Endothelial cell of umbilical vein (primary cell): ENCODE measurements around the gene CMIP.

ENCODE experiments used
- EZH2 ChIP-seq: IDR thresholded peaks from 2 replicates; pipeline ENCODE4 v1.6.1; 2012; ENCODE audit warnings: borderline replicate concordance, low read depth, mild to moderate bottlenecking, moderate library complexity, low read length, inconsistent platforms; ENCODE audit not compliant: severe bottlenecking
- FOS ChIP-seq: IDR thresholded peaks from 2 replicates; pipeline ENCODE4 v1.6.1; 2011; ENCODE audit warnings: mild to moderate bottlenecking, low read length, moderate library complexity, borderline replicate concordance; ENCODE audit not compliant: insufficient read depth
- MYC ChIP-seq: IDR thresholded peaks from one replicate; pipeline ENCODE4 v1.6.1; 2011; ENCODE audit warnings: mild to moderate bottlenecking, low read depth, low read length
- POLR2A ChIP-seq: IDR thresholded peaks from 2 replicates; pipeline ENCODE4 v1.6.1; 2012; ENCODE audit warnings: low read depth, mild to moderate bottlenecking, control low read depth, low read length
- POLR2AphosphoS5 ChIP-seq: IDR thresholded peaks from 2 replicates; pipeline ENCODE4 v1.6.1; 2012; ENCODE audit warnings: low read depth, mild to moderate bottlenecking, control low read depth, low read length, moderate library complexity; ENCODE audit not compliant: insufficient read depth
- TF ChIP-seq, protein P1 (sequence below): IDR thresholded peaks from 2 replicates; pipeline ENCODE4 v1.6.1; 2011; ENCODE audit not compliant: insufficient read depth, insufficient read length
- TF ChIP-seq, protein P2 (sequence below), 2 donors: IDR thresholded peaks; 1 replicate in 1 of 2; 2 replicates in 1 of 2; pipeline ENCODE4 v1.5.1; 2011; ENCODE audit warnings: low read length in 2 of 2, mild to moderate bottlenecking in 2 of 2, moderate library complexity in 2 of 2, control low read depth in 1 of 2, inconsistent platforms in 1 of 2, low read depth in 1 of 2; ENCODE audit not compliant: insufficient read depth in 1 of 2; ENCODE audit errors: extremely low read depth in 1 of 2

DNA sequence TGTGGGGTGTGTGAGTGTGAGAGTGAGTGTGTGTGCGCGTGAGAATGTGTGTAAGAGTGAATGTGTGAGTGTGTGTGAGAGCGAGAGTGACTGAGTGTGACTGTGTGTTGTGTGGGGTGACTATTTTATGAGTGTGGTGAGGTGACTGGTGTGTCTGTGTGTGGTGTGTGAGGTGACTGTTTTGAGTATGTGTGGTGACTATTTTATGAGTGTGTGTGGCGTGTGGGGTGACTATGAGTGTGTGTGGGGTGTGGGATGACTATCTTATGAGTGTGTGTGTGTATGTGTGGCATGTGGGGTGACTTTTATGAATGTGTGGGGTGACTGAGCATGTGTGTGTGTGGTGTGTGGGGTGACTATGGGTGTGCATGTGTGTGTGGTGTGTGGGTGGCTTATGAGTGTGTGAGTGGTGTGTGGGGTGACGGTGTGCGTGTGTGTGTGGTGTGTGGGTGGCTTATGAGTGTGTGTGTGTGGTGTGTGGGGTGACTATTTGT lies 181.6 kb downstream of the CMIP start:
- TF ChIP-seq, protein P1, sequence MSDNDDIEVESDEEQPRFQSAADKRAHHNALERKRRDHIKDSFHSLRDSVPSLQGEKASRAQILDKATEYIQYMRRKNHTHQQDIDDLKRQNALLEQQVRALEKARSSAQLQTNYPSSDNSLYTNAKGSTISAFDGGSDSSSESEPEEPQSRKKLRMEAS: no peak
- TF ChIP-seq POLR2A (no peak), EZH2 (no peak), POLR2AphosphoS5 (no peak), MYC (no peak), FOS (no peak)
- TF ChIP-seq, protein P2, sequence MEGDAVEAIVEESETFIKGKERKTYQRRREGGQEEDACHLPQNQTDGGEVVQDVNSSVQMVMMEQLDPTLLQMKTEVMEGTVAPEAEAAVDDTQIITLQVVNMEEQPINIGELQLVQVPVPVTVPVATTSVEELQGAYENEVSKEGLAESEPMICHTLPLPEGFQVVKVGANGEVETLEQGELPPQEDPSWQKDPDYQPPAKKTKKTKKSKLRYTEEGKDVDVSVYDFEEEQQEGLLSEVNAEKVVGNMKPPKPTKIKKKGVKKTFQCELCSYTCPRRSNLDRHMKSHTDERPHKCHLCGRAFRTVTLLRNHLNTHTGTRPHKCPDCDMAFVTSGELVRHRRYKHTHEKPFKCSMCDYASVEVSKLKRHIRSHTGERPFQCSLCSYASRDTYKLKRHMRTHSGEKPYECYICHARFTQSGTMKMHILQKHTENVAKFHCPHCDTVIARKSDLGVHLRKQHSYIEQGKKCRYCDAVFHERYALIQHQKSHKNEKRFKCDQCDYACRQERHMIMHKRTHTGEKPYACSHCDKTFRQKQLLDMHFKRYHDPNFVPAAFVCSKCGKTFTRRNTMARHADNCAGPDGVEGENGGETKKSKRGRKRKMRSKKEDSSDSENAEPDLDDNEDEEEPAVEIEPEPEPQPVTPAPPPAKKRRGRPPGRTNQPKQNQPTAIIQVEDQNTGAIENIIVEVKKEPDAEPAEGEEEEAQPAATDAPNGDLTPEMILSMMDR (IDR thresholded peaks at IDR 0.05; ENCODE audit: extremely low read depth in 1 of 2, insufficient read depth in 1 of 2, low read depth in 1 of 2, low read length in 2 of 2): no peak
